ENCODE results near the gene EWSR1.

- TF ChIP-seq EP300 (IDR thresholded peaks at IDR 0.05): no peak
- TF ChIP-seq CTCF (IDR thresholded peaks at IDR 0.05): no peak
- TF ChIP-seq POLR2A (IDR thresholded peaks at IDR 0.05): no peak
Measured at GRCh38 chr22:29277927-29278326, 9.9 kb downstream of the EWSR1 start.
